AG10803 (cell line): Measurements from ENCODE around the gene LACTBL1.

Experiments
- DNase-seq: peaks from one replicate; pipeline ENCODE4 v3.0.0; 2010; ENCODE audit warnings: low read depth
- H3K4me3 ChIP-seq: 2 replicates; pipeline ENCODE4 v1.5.1; 2011; ENCODE audit warnings: mild to moderate bottlenecking, low read length, control low read depth
- CTCF ChIP-seq: conservative IDR thresholded peaks from 2 replicates; pipeline ENCODE4 v1.5.1; 2011; ENCODE audit warnings: mild to moderate bottlenecking, low read length, control low read depth, inconsistent platforms

Gene LACTBL1

GRCh38 chr1:22972760-22973159 is at the start of gene LACTBL1:
Gene LACTBL1, minus strand, starts transcription at chr1:22972866. Its CDS starts 550 bp downstream, at chr1:22972316.
- no peak within 1 kb of the TSS for H3K4me3 ChIP-seq
- no peak for DNase-seq
- TF ChIP-seq CTCF: no peak

DNA sequence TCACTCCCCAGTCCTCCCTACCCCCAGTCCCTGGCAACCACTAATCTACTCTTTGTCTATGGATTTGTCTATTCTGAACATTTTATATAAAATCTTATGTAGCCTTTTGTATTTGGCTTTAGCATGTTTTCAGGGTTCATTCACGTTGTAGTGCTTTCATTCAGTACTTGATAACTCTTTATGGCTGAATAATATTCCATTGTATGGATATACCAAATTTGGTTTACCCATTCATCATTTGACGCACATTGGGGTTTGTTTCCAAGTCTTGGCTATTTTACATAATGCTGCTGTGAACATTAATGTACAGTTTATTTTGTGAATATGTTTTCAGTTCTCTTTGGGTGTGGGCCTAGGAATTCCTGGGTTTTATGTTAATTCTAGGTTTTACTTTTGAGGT is 49.2 kb upstream of the LACTBL1 start:
- no peak for DNase-seq
- H3K4me3 ChIP-seq: no peak overlapping the region
- TF ChIP-seq CTCF: no peak

DNA sequence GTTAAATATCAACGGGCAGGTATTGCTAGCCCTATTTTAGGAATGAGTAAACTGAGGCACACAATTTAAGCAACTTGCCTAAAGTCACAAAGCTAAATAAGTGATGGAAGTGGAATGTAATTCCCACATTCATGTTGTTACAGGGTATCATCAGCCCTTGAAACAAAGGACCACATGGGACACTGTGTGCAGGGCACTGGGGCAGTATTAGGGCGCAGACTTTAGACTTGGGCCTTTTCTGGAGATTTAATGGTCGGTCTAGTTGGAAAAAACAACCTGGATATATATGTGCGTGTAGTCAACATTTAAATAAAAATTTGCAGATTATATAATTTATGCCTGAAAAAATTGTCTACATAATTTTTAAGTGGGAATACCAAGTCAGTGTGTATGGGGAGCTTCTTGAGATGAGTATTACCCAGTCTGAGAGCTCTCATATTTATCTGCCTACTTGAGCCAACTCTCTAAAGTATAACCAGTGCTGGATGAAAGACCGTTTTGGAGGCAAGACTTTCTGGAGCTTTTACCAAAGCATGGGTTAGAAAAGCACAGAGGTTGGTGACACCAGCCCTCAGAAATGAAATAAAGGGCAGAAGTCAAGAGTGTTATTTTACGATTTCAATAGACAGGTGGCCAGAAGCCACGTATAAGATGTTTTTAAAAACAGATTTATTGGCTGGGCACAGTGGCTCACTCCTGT is 48.2 kb upstream of the LACTBL1 start:
- no peak for TF ChIP-seq CTCF
- H3K4me3 ChIP-seq: peak overlapping the region; percentile 86
- DNase-seq: no peak

DNA sequence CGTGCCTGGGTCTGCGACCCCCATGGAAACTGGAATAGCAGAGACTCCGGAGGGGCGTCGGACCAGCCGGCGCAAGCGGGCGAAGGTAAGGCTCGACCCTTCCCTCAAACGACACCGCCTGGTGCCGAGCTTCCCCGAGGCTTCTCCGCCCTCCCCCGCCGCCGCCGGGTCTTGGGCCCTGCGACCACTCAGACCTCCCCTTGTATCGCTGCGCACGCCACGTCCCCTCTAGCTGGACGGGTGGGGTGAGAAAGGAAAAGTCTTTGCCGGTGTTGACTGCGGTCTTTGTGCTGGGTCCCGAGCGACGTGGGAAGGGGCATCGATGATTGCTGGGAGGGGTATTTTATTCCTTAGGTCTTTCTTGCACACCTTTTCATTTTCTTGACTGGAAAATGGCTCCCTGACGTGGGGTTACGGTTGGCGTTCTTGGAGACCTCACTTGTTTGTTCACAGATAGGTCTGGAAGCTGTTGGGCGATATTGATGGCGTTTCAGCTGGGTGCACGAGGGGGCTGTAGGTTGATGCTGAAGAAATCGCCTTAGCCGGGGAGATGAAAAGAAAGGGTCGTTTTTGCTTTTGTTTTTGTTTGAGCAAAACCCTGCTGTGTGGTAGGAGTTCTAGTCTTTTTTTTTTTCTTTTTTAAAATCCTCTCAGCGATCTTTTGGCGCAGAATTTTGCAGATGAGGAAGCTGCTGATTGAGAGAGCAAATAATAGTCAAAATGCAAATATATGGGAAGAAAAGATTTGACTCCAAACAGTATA is 47.4 kb upstream of the LACTBL1 start:
- peak; percentile 31 for DNase-seq
- no peak for TF ChIP-seq CTCF
- H3K4me3 ChIP-seq: peak overlapping the region; percentile 86

DNA sequence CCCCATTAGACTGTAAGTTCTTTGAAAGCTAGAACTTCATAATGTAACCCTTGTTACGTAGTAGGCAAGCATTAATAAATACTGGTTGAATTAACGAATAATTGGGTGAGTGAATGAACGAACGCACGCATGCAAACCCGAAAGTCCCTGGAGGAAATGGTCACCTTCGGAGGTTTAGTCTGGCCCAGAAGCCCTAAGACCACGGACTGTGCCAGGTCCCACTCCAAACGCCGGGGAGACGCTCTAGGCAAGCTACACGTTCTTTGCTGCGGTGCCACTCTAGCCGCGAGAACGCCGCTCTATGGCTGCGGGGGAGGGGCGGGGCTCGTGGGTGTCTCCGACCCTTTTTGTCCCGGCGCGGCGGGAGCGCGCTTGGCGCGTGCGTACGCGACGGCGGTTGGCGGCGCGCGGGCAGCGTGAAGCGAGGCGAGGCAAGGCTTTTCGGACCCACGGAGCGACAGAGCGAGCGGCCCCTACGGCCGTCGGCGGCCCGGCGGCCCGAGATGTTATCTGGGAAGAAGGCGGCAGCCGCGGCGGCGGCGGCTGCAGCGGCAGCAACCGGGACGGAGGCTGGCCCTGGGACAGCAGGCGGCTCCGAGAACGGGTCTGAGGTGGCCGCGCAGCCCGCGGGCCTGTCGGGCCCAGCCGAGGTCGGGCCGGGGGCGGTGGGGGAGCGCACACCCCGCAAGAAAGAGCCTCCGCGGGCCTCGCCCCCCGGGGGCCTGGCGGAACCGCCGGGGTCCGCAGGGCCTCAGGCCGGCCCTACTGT is 46.6 kb upstream of the LACTBL1 start, which contains the start of gene KDM1A:
Gene KDM1A, plus strand, starts transcription at position 375 of the 769 bp plus-strand sequence. Its CDS starts 129 bp downstream, at position 504.
- peak; percentile 98 for DNase-seq
- peak; percentile 36 for TF ChIP-seq CTCF

DNA sequence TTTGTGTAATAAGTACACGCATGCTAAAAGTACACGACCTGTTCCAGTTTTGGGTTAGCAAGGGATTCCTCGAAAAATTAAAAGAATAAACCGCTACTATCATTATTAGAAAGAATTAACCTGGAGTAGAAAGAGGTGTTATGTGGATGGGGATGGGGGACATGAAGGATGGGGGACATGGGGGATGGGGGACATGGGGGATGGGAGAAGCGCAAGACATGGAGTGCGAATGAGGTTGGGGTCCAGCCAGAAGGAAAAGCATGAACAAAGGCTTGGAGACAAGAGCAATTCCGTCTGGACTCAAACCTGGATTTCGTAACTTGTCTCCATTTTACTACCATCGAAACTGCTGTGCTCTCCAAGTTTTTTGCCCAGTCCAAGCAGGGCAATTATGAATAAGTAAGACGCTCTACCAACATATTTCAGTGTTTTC is 46.0 kb upstream of the LACTBL1 start:
- H3K4me3 ChIP-seq: peak overlapping the region; percentile 86
- DNase-seq: peak; percentile 53
- no peak for TF ChIP-seq CTCF

More for the DNA sequence above, 46.6 kb upstream of the LACTBL1 start, which contains the start of gene KDM1A:
- H3K4me3 ChIP-seq: peak within 1 kb of the TSS; percentile 86
